ENCODE results near the gene CDH12.
"Not testable (repeated sequence)": the region's sequence is repeated elsewhere in the genome, so short reads cannot be mapped to it uniquely, and the experiment has no call there.

Gene CDH12

GRCh38 chr5:22460189-22460588 lies 393.0 kb downstream of the CDH12 start:
- no peak for DNase-seq (ENCODE audit: low read depth)

DNA sequence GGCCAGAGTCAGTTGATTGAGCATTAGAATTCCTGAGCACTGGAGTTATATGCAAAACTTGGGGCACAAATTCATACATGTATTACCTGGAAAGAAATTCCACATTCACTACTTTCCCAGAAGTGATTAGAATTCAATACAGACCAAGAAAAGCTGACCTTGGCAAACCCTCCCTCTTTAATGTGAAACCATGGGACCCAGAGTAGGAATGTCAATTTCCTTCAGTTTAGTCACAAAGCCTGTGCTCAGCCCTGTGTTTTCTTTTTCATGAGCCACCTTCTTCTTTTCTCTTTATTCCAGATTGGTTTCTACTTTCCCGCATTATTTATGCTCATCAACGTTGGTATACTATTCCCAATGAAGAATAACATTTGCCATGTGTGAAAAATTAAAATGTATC lies 420.2 kb downstream of the CDH12 start:
- DNase-seq (ENCODE audit: low read depth): no peak

DNA sequence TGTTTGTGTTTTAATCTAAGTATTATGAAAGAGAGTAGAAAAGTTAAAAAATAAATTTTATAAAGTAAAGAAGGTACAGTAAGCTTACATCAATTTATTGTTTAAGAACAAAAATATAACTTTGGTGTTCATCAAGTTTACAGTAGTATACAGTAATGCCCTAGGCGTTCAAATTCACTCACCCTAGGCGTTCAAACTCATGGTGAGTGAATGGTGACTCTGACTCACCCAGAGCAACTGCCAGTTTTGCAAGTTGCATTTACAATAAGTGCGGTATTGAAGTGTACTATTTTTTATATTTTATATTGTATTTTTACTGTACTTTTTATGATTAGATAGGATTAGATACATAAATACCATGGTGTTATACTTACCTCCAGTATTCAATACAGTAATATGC lies 421.3 kb downstream of the CDH12 start:
- DNase-seq (ENCODE audit: low read depth): no peak

DNA sequence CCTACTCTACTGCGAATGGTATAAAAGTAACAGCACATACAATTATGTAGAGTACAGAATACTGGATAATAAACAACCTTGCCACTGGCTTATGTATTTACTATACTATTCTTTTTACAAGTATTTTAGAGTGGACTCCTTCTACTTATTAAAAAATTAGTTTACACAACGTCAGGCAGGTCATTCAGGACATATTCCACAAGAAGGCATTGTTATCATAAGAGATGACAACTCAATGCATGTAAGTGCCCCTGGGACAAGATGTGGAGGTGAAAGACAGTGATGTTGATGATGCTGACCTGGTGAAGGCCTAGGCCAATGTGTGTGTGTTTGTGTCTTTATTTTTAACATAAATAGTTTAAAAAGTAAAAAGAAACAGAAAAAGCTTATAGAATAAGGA lies 421.7 kb downstream of the CDH12 start:
- no peak for DNase-seq (ENCODE audit: low read depth)

- DNase-seq (ENCODE audit: low read depth): no peak
Measured at GRCh38 chr5:22411554-22412349, 441.4 kb downstream of the CDH12 start.

GRCh38 chr5:22391956-22392355 lies 461.2 kb downstream of the CDH12 start:
- no peak for DNase-seq (ENCODE audit: low read depth)

- DNase-seq (ENCODE audit: low read depth): no peak
Measured at GRCh38 chr5:22390888-22391287, 462.3 kb downstream of the CDH12 start.

DNA sequence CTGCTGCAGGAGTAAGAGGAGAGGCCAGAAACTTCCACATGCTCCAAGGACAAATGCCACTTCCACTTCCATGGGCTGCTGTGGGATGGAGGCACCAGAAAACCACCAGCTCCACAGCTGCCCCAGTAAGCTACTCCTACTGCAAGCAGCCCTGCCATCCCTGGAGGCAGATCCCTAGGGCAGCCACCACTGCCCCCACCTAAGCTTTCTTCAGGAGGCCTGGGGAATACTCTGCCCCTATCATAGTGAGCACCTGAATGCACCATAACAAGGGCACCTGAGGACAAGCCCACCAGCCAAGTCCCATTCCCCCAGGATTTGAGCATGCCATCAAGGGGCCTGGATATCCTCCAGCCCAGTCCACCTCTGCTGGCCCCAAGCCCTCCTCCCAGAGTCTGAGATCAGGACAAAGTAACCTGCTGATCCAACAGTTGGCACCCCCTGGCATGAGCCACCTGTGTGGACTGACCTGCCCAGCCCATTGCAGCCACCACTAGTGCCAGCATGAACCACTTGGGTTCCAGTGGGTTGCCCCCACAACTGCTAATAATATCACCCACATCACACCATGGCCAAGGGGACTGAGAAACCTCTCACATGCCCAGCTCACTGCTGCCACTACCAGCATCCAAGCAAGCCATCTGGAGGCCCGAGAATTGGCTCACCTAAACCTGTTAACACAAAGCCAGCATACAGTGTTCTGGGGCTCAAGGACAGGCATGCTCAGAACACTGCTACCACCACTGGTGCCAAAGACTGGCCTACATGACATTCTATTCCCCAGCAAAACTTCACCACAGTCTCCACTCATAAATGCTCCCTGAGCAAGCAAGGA lies 480.1 kb downstream of the CDH12 start:
- DNase-seq (ENCODE audit: low read depth): no peak

DNA sequence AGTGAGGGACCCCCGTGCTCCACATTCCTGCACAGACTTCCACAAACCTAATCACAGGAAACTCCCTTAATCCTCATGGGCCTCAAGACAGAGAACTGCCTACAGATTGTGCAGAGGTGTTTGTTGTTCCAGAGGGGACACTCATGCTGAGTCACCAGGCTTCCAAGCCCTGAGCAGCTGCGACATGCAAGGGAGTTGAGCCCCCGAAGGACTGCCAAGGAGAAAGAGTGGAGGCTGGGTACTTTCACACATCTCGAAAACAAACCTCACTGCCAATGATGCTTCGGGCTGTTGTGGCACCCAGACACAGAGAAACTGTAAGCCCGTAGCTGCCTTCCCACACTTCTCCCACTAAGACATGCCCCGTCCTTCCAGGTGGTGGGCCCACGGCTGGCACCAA lies 480.8 kb downstream of the CDH12 start:
- no peak for DNase-seq (ENCODE audit: low read depth)

GRCh38 chr5:22354956-22355355 lies 498.2 kb downstream of the CDH12 start:
- DNase-seq (ENCODE audit: low read depth): no peak

GRCh38 chr5:22352493-22352892 lies 500.7 kb downstream of the CDH12 start:
- DNase-seq (ENCODE audit: low read depth): no peak

DNA sequence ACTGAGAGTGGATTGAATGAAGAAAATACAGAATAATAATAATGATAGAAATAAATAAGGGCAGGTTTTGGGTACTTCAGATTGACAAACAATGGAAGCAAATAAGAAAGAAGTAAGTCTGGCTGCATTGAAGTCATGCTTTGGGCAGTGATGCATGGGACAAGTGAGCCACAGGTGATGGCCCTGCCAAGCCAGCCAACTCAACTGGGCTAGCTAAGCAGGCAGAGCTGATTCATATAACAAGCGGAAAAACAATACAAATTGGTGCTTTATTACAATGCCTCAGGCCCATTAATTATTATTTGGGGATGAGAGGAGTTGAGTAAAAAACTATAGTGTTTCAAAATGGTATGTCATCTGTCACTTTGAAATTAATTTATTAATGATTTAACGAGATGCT lies 502.0 kb downstream of the CDH12 start:
- no peak for DNase-seq (ENCODE audit: low read depth)

- DNase-seq (ENCODE audit: low read depth): no peak
Measured at GRCh38 chr5:22348027-22348426, 505.1 kb downstream of the CDH12 start.

DNA sequence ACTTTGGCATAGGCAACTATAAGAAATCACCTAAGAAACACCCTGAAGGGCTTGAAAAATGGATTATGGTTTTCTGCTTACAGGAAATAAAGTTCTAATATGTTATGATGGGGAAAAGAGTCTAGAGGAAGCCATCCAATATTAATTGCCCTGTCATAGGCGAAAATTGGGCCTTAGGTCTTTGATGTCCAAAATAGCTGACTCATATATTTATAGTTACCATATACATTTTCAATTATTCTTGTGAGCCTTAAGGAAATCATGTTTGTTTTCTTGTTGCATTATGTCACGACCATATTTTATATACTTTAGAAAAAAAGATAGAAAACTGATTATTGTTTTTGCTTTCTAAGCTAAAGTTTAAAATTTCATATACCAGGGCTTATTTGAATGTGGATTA lies 509.1 kb downstream of the CDH12 start:
- DNase-seq (ENCODE audit: low read depth): no peak

DNA sequence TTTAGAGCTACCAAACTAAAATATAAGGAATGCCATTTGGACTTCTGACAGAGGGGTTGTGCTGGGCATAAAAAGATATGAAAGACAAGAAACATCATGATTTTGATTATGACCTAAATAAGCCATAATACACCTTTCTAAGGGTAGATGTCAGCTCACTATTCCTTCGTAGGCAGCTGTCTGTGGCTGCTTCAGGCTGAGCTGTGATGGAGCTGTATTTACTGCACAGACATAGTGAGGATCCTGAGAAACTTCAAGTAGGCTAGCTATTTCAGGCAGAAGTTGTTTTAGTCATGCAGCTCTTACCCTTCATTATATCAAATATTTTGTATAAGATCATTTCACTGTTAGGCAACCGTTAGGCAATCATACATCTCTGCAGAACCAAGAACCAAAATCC lies 511.7 kb downstream of the CDH12 start:
- no peak for DNase-seq (ENCODE audit: low read depth)

- not testable (repeated sequence) for DNase-seq (ENCODE audit: low read depth)
Measured at GRCh38 chr5:22332949-22333348, 520.2 kb downstream of the CDH12 start.

DNA sequence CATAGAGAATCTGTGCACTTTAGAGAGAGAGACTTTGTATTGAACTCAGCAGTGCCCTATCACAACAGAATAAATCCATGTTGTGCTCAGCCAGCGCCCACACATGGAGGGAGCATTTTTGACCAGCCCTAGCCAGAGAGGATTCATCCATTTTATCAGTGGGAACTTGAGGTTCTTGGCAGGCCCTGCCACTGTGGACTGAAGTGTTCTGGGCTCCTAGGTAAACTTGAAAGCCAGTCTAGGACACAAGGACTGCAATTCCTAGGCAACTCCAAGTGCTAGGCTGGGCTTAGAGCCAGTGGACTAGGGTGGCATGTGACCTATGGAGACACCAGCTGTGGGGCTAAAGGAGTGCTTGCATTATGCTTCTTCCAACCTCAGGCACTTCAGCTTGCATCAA lies 523.5 kb downstream of the CDH12 start:
- no peak for DNase-seq (ENCODE audit: low read depth)

GRCh38 chr5:22319798-22320197 lies 533.3 kb downstream of the CDH12 start:
- DNase-seq (ENCODE audit: low read depth): no peak

- DNase-seq (ENCODE audit: low read depth): no peak
Measured at GRCh38 chr5:22316294-22316693, 536.9 kb downstream of the CDH12 start.

DNA sequence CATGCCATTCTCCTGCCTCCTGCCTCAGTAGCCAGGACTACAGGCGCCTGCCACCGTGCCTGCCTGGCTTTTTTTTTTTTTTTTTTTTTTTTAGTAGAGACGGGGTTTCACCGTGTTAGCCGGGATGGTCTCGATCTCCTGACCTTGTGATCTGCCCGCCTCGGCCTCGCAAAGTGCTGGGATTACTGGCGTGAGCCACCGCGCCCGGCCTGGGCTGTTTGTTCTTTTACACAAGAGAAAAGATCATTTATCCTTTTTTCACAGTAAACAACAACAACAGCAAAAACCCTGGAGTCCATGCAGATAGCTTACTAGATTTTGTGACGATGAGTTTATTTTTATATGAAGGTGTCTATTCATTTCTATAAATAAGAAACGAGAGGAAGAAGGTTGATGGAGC lies 538.1 kb downstream of the CDH12 start:
- not testable (repeated sequence) for DNase-seq (ENCODE audit: low read depth)

- DNase-seq (ENCODE audit: low read depth): no peak
Measured at GRCh38 chr5:22314548-22314947, 538.6 kb downstream of the CDH12 start.

- no peak for DNase-seq (ENCODE audit: low read depth)
Measured at GRCh38 chr5:22306011-22306410, 547.1 kb downstream of the CDH12 start.

- no peak for DNase-seq (ENCODE audit: low read depth)
Measured at GRCh38 chr5:22295832-22296231, 557.3 kb downstream of the CDH12 start.

Measured in activated T-cell treated with anti-CD3 and anti-CD28 coated beads for 24 hours (primary cell).